Body of pancreas (tissue), 4 donors: ENCODE results near the gene METTL21C. TPM values are rescaled to one million over a fixed set of nuclear protein-coding genes. Genes with fewer than 3 reads are reported as not detected.

ENCODE experiments used
- ATAC-seq: fragments of 150-250 bp; one replicate; pipeline ENCODE4 v1.9.1; 2016
- DNase-seq, 4 donors: peaks; one replicate each; pipeline ENCODE4 v3.0.0-alpha.2; 2019
- H3K27ac ChIP-seq, 4 donors: fragments of 200-600 bp; sonication (generic); 1 replicate in 3 of 4; 2 replicates in 1 of 4; pipeline versions ENCODE4 v1.5.1 to v1.6.1; 2016 to 2019; ENCODE audit warnings: mild to moderate bottlenecking in 1 of 4, mixed read lengths in 1 of 4, moderate library complexity in 1 of 4
- H3K27me3 ChIP-seq, 2 donors: fragments of 200-600 bp; sonication (generic); one replicate each; pipeline ENCODE4 v1.6.0; 2016; ENCODE audit warnings: mild to moderate bottlenecking in 1 of 2
- H3K36me3 ChIP-seq, 2 donors: fragments of 200-600 bp; sonication (generic); replicated peaks in 1 of 2; 2 replicates each; pipeline ENCODE4 v1.5.1; 2016; ENCODE audit warnings: low read depth in 2 of 2; ENCODE audit not compliant: insufficient read depth in 1 of 2
- H3K4me1 ChIP-seq: fragments of 200-600 bp; sonication (generic); one replicate; pipeline ENCODE4 v1.6.0; 2016
- H3K4me3 ChIP-seq, 2 donors: fragments of 200-600 bp; sonication (generic); 1 replicate in 1 of 2; 2 replicates in 1 of 2; pipeline ENCODE4 v1.5.1; 2016 to 2019
- H3K9me3 ChIP-seq, 3 donors: fragments of 200-600 bp; sonication (generic); 1 replicate in 2 of 3; 2 replicates in 1 of 3; pipeline ENCODE4 v1.5.1; 2016
- POLR2A ChIP-seq, 3 donors: fragments of 450-650 bp; IDR thresholded peaks; one replicate each; pipeline ENCODE4 v1.6.1; 2016; ENCODE audit warnings: antibody characterized with exemption in 3 of 3, mild to moderate bottlenecking in 2 of 3
- WGBS, 2 donors: methylation state at CpG; one replicate each; pipeline ENCODE4 v1.1.5; 2017; 5-methylcytosine and 5-hydroxymethylcytosine counted together
- intact Hi-C: fragments of 100-400 bp; cut with DNase I; formaldehyde crosslinking; loops from one replicate; pipeline ENCODE4 v1.15.1; 2023
- total RNA-seq, 2 donors: library from RNA; depleted of rRNA; stranded (reverse); fragments of >200 nt; gene quantifications; one replicate each; pipeline ENCODE4 v1.1.0, GENCODE V29; 2016
- TF ChIP-seq, protein P1 (sequence below), 7 experiments: fragments of 450-650 bp in 4 of 7; fragments of 200-600 bp in 3 of 7; sonication (generic) in 3 of 7; IDR thresholded peaks; one replicate each; pipeline ENCODE4 v1.5.1; 2016 to 2019; ENCODE audit warnings: antibody characterized with exemption in 7 of 7

METTL21C gene
- total RNA-seq, 2 donors from 2014 or later: not detected

DNA sequence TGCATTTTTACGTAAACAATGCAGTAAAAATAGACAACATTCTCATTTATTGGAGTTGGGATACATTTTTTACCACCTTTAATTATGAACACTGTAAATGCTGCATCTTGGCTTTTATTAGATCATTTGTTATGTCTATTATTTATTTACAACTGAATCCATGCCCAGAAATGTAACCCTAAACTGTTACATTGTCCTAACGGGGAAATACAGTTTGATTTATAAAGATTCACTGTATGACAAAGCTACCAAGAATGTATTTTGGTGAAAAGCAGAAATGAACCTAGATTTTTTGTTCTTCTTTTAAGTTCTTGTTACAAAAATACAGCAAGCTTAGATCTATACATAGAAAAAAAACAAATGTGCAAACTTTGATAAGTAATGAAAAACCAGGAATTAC lies 1.1 kb downstream of the METTL21C start:
- Histone ChIP-seq H3K27me3 (no peaks in the 10 kb centered on the region), H3K4me1 (no peaks in the 10 kb centered on the region), H3K4me3 (no peak overlapping the region), H3K9me3 (peaks cover 0 to 4% (median 0%) of the 10 kb centered on the region in 3 donors), H3K27ac (no peak overlapping the region), H3K36me3 (no peaks in the 10 kb centered on the region)
- intact Hi-C loops: no loop called here
- 46 to 53% methylated on average over 2 of the region's 2 CpGs for WGBS, 2 donors
- TF ChIP-seq, protein P1, sequence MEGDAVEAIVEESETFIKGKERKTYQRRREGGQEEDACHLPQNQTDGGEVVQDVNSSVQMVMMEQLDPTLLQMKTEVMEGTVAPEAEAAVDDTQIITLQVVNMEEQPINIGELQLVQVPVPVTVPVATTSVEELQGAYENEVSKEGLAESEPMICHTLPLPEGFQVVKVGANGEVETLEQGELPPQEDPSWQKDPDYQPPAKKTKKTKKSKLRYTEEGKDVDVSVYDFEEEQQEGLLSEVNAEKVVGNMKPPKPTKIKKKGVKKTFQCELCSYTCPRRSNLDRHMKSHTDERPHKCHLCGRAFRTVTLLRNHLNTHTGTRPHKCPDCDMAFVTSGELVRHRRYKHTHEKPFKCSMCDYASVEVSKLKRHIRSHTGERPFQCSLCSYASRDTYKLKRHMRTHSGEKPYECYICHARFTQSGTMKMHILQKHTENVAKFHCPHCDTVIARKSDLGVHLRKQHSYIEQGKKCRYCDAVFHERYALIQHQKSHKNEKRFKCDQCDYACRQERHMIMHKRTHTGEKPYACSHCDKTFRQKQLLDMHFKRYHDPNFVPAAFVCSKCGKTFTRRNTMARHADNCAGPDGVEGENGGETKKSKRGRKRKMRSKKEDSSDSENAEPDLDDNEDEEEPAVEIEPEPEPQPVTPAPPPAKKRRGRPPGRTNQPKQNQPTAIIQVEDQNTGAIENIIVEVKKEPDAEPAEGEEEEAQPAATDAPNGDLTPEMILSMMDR (IDR thresholded peaks at IDR 0.05): no peak
- no peak for TF ChIP-seq POLR2A (IDR thresholded peaks at IDR 0.05)
- ATAC-seq (no peak), DNase-seq (no peak)

DNA sequence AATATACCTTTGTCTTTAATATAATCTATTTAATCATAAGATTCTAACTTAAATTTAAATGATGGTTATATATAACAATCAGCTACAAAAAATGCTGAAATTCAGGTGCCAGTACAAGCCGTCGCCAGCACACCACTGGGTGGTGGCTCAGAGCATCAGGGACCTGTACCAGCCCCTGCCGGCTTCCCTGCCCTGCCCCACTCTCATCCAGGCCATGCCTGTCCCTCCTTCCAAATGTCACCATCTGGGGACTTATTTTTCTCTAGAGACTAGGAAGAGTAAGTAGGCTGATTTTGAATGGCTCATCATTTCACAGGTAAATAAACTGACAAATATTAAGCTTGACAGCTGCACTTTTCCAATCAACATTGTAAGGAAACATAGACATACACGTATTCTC lies 1.6 kb downstream of the METTL21C start:
- intact Hi-C loops: no loop called here
- DNase-seq (no peak), ATAC-seq (no peak)
- 60 to 79% methylated on average over 4 of the region's 4 CpGs for WGBS, 2 donors
- Histone ChIP-seq H3K27me3 (no peaks in the 10 kb centered on the region), H3K4me3 (no peak overlapping the region), H3K27ac (no peak overlapping the region), H3K4me1 (no peaks in the 10 kb centered on the region), H3K9me3 (no peaks in the 10 kb centered on the region), H3K36me3 (no peaks in the 10 kb centered on the region)
- TF ChIP-seq, protein P1 (IDR thresholded peaks at IDR 0.05): no peak
- TF ChIP-seq POLR2A (IDR thresholded peaks at IDR 0.05): no peak

- H3K9me3 ChIP-seq: no peaks in the 10 kb centered on the region
- ATAC-seq (no peak), DNase-seq (no peak)
- TF ChIP-seq POLR2A (IDR thresholded peaks at IDR 0.05): no peak
- TF ChIP-seq, protein P1 (IDR thresholded peaks at IDR 0.05): no peak
- H3K4me3 ChIP-seq: no peak overlapping the region
- no peaks in the 10 kb centered on the region for H3K4me1 ChIP-seq
- no peaks in the 10 kb centered on the region for H3K36me3 ChIP-seq
- H3K27ac ChIP-seq: no peak overlapping the region
- no peaks in the 10 kb centered on the region for H3K27me3 ChIP-seq
- intact Hi-C loops: no loop called here
- 57 to 66% methylated on average over 2 of the region's 2 CpGs for WGBS, 2 donors
Observed at GRCh38 chr13:102692491-102692826, 2.4 kb downstream of the METTL21C start.

GRCh38 chr13:102690883-102691282 lies 4.0 kb downstream of the METTL21C start:
- no peak for ATAC-seq
- Histone ChIP-seq H3K36me3 (no peaks in the 10 kb centered on the region), H3K9me3 (no peaks in the 10 kb centered on the region), H3K27ac (no peak overlapping the region), H3K4me3 (no peak overlapping the region), H3K4me1 (no peaks in the 10 kb centered on the region), H3K27me3 (no peaks in the 10 kb centered on the region)
- WGBS, 2 donors: 83 to 93% methylated on average over 4 of the region's 4 CpGs
- DNase-seq: no peak
- intact Hi-C loops: no loop called here
- TF ChIP-seq POLR2A (IDR thresholded peaks at IDR 0.05): no peak
- TF ChIP-seq, protein P1 (IDR thresholded peaks at IDR 0.05): no peak

DNA sequence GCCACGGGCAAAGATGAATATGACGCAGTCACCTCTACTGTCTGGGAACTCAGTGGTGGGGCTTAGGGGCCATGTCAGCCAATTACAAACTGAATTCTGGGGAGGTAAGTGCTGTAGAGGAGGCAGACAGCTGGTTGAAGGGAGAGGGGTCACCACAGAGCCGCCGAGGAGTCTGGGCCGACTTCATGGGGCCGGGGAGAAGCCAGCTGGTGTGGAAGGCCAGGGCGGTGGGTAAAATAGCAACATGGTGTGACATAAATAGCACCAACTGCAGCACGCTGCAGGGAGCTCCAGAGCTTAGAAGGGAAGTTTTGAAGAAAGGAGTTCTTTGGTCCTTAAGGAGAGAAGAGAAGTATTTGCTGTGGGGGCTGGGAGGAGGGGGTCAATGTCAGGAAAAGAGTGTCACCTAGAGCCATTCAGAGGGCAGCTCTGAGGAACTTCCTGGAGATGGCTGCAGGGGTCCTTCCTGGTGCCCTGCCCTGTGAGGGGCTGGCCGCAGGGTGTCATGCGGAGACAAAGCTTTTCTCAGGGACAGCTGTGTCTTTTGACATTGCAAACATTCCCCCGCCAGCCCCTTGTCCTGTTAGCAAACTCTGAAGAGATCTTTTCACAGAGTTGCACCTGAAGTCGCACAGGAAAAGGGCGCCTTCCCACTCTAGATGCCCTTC lies 6.4 kb downstream of the METTL21C start:
- H3K4me1 ChIP-seq: no peaks in the 10 kb centered on the region
- no peaks in the 10 kb centered on the region for H3K9me3 ChIP-seq
- DNase-seq (no peak), ATAC-seq (no peak)
- H3K27me3 ChIP-seq: no peaks in the 10 kb centered on the region
- WGBS, 2 donors: 51 to 57% methylated on average over 12 to 13 of the region's 13 CpGs
- no peak overlapping the region for H3K27ac ChIP-seq
- H3K4me3 ChIP-seq: no peak overlapping the region
- no peaks in the 10 kb centered on the region for H3K36me3 ChIP-seq
- intact Hi-C loops: no loop called here
- TF ChIP-seq POLR2A (IDR thresholded peaks at IDR 0.05): no peak
- TF ChIP-seq, protein P1 (IDR thresholded peaks at IDR 0.05): no peak
